Loucy (cell line): Measurements from ENCODE around the gene LRRN2.

Source experiments
- EZH2phosphoT487 ChIP-seq: fragments of 200-600 bp; IDR thresholded peaks from 2 replicates; pipeline ENCODE4 v1.6.1; 2018; ENCODE audit warnings: antibody characterized with exemption, mild to moderate bottlenecking, moderate library complexity, borderline replicate concordance
- TF ChIP-seq, protein P1 (sequence below): fragments of 200-600 bp; sonication (generic); conservative IDR thresholded peaks from 2 replicates; pipeline ENCODE4 v1.5.1; 2014; ENCODE audit warnings: mild to moderate bottlenecking, antibody characterized with exemption, low read length

DNA sequence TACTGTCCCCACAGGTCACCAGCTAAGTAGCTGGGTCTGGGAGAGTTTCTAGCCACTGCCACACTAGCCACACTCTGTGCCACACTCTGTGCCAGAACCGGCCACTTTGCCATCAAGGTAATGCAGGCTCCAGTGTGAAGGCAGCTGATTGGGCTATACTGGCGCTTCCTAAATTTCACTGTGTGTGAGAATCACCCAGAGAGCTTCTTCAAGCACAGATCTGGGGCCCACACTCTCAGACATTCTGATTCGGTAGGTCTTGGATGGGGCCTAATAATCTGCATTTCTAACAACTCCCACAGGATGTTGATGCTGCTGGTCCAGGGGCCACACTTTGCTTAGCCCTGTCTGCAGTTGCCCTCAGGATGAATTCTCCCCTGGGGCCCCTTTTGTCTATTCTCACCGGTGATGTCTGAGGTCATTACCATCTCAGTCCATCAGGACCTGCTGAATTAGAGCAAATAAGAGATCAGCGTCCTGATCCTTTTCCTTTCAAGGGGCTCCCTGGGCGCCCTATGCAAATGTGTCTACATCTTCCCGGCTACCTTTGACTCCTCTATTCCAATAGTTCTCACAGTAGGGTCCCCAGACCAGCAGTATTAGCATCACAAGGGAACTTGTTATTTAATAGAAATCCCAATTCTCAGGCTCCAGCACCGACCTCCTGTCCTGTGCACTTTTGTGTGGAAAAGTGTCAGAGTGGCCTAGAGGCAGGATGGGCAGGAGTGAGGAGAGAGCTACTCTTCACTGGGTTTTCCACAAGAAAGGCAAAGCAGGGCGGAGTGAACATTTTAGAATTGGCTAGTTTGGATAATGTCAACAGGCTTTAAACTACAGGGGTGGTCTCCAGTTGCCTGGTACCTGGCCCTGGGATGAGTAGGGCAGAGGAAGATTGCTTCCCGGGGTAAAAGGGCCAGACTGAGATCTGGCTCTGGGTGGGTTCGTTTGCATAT lies 24.7 kb upstream of the LRRN2 start:
- TF ChIP-seq, protein P1, sequence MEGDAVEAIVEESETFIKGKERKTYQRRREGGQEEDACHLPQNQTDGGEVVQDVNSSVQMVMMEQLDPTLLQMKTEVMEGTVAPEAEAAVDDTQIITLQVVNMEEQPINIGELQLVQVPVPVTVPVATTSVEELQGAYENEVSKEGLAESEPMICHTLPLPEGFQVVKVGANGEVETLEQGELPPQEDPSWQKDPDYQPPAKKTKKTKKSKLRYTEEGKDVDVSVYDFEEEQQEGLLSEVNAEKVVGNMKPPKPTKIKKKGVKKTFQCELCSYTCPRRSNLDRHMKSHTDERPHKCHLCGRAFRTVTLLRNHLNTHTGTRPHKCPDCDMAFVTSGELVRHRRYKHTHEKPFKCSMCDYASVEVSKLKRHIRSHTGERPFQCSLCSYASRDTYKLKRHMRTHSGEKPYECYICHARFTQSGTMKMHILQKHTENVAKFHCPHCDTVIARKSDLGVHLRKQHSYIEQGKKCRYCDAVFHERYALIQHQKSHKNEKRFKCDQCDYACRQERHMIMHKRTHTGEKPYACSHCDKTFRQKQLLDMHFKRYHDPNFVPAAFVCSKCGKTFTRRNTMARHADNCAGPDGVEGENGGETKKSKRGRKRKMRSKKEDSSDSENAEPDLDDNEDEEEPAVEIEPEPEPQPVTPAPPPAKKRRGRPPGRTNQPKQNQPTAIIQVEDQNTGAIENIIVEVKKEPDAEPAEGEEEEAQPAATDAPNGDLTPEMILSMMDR: no peak
- no peak for TF ChIP-seq EZH2phosphoT487
